ENCODE data around the gene S100A7A. TPM values are rescaled to one million over a fixed set of nuclear protein-coding genes. Genes with fewer than 3 reads are reported as not detected.
A peak's percentile ranks its signal among the peaks of the same experiment; 100 is the strongest.

The S100A7A gene
- total RNA-seq (2014; rRNA removed; shearing (Covaris generic)) = not detected in 2 replicates

DNA sequence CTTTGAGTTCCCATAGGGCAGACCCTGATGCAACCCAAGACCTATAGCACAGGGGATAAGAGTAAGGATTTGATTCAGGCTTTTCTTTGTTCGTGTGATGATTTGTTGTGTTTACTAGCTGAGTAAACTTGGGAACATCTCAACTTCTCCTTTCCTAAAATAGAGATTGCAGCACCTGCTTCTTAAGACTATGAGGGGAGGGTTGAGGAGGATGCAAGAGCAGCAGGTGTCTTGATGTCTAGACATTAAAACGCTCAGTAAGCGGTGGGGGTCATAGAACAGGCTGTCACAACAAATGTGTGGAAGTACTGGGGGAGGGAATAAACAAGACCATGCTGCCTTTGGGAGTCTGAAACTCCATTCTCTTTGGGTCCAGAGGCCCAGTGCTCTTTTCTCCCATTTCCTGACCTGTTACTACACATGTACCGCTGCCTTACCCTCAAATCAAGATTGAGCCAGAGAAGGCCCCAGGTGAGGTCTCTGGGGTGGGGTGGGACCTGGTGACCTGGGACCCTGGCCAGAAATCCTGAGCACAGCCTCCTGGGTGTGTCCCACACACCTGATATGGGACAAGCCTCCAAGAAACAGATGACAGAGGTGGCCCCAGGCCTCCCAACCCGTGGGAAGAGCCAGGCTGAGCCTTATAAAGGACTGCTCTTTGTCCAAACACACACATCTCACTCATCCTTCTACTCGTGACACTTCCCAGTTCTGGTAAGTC lies at the start of gene S100A7A:
S100A7A (plus strand) TSS at position 671 of the 721 bp plus-strand sequence. CDS start 1,563 bp downstream, outside the sequence.
- DNase-seq (ENCODE audit: low spot score) = no peak
- in situ Hi-C loops (cut with HindIII; ENCODE audit: low sequenced_read_pairs) = no loop called here

DNA sequence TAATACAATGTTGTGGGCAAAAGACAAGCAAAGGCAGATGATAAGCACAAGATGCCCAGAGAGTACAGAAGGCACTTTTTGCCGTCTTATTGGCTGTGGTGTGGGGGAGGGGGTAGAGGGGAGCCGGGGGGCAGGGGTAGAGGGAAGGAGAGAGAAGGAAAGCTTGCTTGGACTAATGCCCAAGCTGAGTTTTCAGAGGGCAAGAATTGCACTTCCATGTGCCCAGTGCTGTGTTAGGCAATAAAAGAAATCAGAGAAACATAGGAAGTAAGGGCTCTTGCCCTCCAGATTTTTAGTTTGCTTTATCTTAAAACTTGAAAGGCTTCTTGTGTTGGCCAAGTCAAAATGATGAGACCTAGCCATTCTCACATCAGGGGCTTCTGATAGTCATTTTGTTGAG lies 49.2 kb upstream of the S100A7A start:
- in situ Hi-C loops (cut with HindIII; ENCODE audit: low sequenced_read_pairs) = loop anchor here (25.0 kb wide), 1 partner anchor 220 kb away; no protein-coding TSS in a partner anchor
- no peak for DNase-seq (ENCODE audit: low spot score)

DNA sequence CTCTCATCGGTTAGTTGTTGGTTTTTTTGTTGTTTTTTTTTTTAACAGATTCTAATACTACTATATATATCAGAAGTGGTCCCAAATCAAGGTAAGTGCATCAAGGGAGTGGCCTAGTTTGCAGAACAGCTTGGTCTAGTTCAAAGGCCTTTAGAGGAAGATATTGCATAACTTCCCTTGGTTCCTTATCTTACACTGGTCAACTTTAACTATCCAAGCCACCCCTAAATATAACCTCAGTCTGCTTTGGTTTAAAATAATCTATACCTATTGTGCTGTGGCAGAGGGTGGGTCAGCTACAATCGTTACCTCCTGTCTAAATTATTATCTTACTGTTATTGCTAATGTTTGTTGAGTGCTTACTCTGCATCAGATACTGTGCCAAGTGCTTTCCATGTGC lies 47.8 kb upstream of the S100A7A start:
- in situ Hi-C loops (cut with HindIII; ENCODE audit: low sequenced_read_pairs) = loop anchor here (25.0 kb wide), 1 partner anchor 219 kb away; no protein-coding TSS in a partner anchor
- no peak for DNase-seq (ENCODE audit: low spot score)

DNA sequence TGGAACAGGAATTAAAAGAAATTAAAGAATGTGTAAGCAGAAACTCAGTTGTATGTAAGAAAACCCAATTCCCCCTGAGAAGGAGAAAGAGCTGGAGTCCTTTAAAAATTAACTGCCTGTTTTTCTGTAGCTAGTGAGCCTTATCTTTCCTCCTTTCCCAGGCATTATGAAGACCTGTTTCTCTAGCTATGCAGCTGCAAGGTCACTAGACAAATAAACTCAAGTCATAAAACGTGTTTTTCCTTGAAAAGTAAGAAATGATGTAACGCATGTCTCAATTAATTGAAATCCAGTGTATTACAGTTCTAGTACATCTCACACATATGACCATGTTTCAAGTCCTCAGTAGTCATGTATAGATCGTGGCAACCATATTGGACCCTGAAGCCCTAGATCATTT lies 46.2 kb upstream of the S100A7A start:
- in situ Hi-C loops (cut with HindIII; ENCODE audit: low sequenced_read_pairs) = loop anchor here (25.0 kb wide), 1 partner anchor 217 kb away; no protein-coding TSS in a partner anchor
- no peak for DNase-seq (ENCODE audit: low spot score)

DNA sequence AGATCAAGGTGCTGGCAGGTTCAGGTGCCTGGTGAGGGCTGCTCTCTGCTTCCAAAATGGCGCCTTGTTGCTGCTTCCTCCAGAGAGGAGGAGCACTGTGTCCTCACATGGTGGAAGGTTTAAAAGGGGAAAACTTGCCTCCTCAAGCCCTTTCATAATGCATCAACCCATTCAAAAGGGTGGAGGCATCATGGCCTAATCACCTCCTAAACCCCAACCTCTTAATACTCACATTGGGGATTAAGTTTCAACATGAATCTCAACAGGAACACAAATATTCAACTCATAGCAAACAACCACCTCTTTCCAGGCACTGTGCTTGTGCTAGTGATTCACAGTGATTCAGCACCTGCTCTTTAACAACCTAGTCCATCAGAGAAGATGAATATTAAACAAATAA lies 45.1 kb upstream of the S100A7A start:
- in situ Hi-C loops (cut with HindIII; ENCODE audit: low sequenced_read_pairs) = loop anchor here (25.0 kb wide), 1 partner anchor 216 kb away; no protein-coding TSS in a partner anchor
- DNase-seq (ENCODE audit: low spot score) = no peak

DNA sequence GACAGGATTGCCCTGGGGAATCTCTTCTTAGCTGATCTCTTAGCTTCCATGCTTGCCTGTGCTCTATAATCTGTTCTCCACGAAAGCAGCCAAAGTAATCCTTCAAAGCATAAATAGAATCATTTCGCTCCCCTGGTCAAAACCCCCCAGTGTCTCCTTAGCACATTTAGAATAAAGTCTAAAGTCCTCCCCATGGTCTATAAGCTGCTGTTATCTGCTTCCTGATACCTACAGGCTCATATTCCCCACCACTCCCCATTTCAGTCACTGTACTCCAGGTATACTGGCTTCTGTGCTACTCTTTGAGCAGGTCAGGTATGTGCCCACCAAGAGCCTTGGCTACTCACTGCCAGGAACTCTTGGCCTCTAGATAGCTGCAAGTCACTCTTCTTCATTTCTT lies 43.7 kb upstream of the S100A7A start:
- in situ Hi-C loops (cut with HindIII; ENCODE audit: low sequenced_read_pairs) = loop anchor here (25.0 kb wide), 1 partner anchor 215 kb away; no protein-coding TSS in a partner anchor

DNA sequence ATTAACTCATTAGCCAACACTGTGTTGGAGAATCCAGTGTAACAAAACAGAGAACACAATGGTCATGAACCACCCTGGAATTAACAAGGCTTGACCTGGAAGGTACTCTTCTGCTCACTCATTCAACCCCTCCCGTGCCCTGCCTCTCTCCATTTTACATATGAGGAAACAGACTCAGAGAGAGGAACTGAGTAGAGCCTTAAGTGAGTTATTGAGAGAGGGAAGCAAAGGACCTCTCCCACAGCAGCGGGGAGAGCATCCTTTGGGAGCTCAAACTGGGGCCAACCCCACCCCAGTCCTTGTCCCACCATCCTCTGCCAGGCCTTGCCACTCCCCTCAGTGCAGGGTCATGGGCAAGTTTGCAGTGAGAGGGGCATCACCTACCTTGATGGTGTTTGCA lies 42.2 kb upstream of the S100A7A start:
- DNase-seq (ENCODE audit: low spot score) = no peak
- in situ Hi-C loops (cut with HindIII; ENCODE audit: low sequenced_read_pairs) = loop anchor here (25.0 kb wide), 1 partner anchor 213 kb away; no protein-coding TSS in a partner anchor

More for the DNA sequence above, 43.7 kb upstream of the S100A7A start:
- no peak for DNase-seq (ENCODE audit: low spot score)

DNA sequence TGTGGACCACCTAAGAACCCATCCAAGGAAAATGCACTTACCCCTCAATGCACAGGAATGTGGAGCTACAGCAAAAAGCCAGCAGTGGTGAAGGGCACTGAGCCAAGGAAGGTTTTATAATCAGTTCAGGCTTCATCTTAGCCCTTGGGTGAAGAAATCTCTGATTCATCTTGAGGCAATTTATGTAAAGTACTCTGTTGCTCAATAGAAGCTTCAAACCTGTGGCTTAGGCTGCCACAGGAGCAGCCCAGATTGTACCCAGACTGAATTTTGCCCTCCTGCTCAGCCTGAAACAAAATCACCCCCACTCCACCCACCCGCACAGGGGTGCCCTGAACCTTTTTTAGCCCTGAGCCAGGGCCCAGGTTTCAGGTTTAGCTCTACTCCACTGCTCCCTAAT lies 40.8 kb upstream of the S100A7A start, which contains the start of gene S100A12:
S100A12 (minus strand) TSS at position 111 of the 400 bp plus-strand sequence. CDS start 1,029 bp downstream, outside the sequence.
- in situ Hi-C loops (cut with HindIII; ENCODE audit: low sequenced_read_pairs) = no loop called here
- DNase-seq (ENCODE audit: low spot score) = no peak

DNA sequence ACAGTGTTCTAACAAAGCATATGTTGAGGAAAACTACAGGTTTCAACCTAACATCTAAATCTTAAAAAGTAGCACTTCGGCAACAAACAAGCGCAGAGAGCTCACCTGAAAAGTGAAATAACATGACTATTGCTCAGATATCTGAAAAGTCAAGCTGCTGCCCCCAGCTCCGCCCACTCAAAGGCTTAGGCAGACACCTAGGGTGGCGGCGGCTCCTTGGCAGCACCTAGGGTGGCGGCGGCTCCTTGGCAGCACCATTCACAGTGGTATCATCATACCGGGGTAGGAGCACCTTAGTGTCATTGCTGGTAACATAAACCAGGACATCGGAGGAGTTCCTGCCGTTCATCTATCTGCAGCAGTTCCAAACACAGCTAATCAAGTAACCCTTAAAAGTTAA lies 36.7 kb upstream of the S100A7A start:
- in situ Hi-C loops (cut with HindIII; ENCODE audit: low sequenced_read_pairs) = no loop called here
- DNase-seq (ENCODE audit: low spot score) = no peak

DNA sequence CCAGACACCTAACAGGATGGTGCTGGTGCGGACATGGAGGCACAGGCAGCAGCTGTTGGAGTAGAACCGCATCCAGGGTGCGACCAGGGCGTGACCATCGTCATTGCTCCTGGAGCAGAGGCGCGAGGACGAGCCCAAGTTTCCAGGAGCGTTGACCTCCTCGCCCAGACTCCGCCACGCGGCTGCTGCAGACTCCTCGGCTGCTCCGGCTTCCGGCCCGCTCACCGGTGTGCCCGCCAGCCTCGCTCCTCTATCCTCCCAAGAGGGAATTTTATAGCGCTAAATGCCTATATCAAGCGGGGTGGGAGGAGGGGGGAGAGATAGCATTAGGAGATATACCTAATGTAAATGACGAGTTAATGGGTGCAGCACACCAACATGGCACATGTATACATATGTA lies 35.6 kb upstream of the S100A7A start:
- DNase-seq (ENCODE audit: low spot score) = no peak
- in situ Hi-C loops (cut with HindIII; ENCODE audit: low sequenced_read_pairs) = no loop called here

DNA sequence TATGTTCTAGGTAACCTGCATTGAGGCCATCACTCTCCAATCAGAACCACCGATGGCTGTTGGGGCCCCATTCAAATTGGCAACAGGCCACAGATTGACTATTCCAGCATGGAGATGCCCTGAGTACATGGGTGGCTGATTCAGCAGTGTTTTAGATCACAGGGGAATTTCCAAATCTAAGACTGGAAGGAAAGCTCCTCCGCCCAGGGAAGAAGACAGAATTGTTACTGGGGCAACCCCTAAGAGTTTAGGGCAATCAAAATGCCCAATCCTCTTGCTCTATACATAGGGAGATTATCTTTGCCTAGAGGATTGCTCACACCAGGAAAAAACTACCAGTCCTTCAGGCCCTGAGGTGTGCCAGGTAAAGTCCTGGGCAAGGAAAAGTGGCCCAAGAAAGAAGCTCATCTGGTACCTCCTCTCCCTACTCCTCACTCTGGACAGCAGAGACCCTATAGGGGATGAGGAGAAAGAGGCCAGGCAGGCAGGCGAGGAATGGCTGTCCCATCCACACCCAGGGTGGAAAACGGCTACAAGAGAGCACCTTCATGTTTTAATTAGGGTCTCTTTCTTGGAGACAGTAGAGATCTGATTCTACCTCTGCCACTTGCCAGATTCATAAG lies 31.3 kb upstream of the S100A7A start:
- DNase-seq (ENCODE audit: low spot score) = no peak
- in situ Hi-C loops (cut with HindIII; ENCODE audit: low sequenced_read_pairs) = no loop called here

DNA sequence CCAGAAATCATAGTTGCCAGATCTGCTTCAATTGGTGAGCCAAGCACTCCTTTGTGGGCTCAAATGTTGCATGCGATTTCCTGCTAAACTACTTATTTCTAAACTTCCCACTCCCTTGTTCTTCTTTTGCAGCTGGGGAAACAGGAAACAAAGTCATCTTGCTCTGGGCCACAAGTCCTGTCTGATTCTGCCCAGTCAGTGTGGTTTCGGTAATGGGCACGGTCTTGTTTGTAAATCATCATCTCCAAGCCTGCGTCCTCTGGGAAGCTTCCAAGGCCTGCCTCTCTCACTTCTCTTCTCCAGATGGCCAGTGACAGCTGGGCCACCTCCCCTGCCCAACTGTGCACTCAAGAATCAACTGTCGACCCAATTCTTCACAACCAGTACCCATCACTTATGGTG lies 29.8 kb upstream of the S100A7A start:
- in situ Hi-C loops (cut with HindIII; ENCODE audit: low sequenced_read_pairs) = no loop called here
- peak; percentile 14 for DNase-seq (ENCODE audit: low spot score)

DNA sequence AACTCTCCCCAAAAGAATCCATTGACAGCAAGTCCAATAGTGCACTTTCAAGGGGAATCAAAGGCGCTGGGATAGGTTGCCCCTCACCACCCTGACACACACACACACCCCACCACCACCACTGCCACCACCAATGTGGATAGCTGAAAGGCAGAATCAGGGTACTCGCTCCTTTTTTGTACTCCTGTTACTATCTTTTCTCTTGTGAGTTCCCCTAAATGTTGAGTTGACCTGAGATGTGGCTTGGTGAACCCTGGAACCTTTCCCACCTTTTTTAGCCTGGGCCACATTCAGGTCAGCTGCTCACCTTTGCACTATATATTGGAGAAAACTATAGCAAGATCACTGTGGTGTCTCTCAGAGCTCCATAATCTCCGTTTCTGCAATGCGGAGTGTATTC lies 29.3 kb upstream of the S100A7A start:
- in situ Hi-C loops (cut with HindIII; ENCODE audit: low sequenced_read_pairs) = no loop called here
- DNase-seq (ENCODE audit: low spot score) = no peak

DNA sequence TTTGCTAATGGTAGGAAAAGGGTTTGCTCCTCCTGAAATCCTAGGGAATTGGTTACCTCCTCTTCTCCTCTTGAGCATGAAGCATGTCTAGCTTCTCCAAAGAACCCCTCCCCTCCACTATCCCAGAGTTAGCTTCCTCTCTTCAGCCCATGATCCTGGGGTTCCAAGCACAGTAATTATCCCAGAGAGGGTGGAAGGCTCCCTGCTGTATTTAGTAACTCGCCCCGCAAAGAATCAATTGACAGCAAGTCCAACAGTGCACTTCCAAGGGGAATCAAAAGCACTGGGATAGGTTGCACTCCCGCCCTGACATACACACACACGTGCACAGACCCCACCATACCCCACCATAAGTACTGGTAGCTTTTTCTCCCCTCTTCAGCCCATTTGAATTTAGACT lies 28.5 kb upstream of the S100A7A start:
- no peak for DNase-seq (ENCODE audit: low spot score)
- in situ Hi-C loops (cut with HindIII; ENCODE audit: low sequenced_read_pairs) = no loop called here

DNA sequence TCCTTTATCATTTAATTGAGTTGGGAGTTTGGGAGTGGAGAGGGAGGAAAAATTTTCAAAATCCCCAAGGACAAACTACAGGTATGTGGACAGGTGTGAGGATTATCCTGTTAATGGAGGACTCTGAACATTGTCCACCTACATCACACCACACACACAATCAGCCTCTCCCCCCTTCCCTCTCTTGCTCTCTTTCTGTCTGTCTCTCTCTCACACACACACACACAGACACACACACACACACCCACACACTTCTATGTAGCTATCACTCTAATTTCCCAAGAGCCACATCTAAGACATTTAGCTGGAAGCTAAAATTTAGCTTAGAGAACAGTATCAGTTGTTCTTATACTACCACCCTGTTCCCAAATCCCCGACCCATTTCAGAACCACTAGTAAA lies 26.9 kb upstream of the S100A7A start:
- in situ Hi-C loops (cut with HindIII; ENCODE audit: low sequenced_read_pairs) = no loop called here
- DNase-seq (ENCODE audit: low spot score) = no peak

DNA sequence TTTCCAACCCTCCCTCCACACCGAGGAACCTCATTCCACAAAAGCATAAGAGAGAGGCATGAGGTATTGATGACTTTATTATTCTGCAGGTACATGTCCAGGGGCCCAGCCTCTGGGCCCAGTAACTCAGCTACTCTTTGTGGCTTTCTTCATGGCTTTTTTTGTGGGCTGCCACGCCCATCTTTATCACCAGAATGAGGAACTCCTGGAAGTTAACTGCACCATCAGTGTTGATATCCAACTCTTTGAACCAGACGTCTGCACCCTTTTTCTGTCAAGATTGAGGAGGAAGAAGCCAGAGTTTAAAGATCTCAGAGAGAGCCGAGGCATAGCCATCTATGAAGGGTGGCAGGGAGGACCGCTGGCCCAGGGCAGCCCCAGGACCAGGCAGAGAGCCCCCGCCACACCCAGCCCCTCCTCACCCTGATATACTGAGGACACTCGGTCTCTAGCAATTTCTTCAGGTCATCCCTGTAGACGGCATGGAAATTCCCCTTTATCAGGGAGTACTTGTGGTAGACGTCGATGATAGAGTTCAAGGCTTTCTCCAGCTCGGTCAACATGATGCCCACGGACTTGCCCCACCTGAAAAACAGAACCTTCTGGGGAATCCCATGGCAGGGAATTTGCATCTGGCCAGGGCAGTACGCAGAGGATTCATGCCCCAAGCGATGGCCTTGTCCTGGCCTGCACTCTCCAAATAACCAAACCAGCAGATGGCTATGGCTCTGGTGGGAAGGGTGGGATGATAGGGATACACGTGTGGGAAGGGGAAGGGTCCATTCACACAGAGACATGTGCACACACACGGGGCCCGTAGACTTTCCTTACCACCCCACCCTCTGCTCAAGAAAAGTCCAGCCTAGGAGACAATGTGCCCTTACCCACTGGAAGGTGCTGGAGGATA lies 26.1 kb upstream of the S100A7A start:
- in situ Hi-C loops (cut with HindIII; ENCODE audit: low sequenced_read_pairs) = no loop called here
- DNase-seq (ENCODE audit: low spot score) = no peak

DNA sequence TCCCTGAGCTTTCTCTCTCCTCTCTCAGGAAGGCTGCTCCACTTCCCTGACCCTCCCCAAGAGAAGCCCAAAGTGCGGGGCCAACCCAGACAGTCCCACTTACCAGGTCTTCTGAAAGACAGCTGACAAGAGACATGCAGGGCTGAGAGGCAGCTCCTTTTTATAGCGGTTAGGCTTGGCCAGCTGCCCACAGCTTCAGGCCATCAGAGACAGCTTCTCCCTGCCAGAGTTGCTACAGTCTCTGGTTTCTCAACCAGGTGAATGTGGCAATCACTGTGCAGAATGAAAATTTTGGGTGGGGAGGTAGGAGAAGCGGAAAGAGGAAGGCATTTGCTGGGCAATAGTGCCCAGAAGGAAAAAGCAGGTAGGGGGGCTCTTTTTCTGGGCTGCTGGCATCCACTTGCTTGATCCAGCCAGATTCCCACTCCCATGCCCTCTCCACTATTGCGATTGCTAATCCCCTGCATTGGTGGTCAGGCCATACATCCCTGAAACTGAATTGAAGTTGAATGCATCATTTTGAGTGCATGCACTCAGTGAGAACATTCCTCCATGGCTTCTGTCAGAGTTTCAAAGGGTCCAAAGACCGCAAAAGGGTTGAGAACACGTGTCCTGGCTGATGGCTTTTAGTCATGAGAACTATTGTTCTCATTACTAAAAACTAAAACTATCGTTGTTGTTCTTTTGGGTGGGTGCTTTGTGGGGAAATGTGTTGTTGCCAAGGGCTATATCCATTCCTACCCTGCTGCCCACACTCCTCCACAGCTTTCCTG lies 25.2 kb upstream of the S100A7A start, which contains the start of gene S100A8:
S100A8 (minus strand) TSS at position 136 of the 773 bp plus-strand sequence. CDS start 538 bp downstream, outside the sequence.
- DNase-seq (ENCODE audit: low spot score) = no peak
- in situ Hi-C loops (cut with HindIII; ENCODE audit: low sequenced_read_pairs) = no loop called here

DNA sequence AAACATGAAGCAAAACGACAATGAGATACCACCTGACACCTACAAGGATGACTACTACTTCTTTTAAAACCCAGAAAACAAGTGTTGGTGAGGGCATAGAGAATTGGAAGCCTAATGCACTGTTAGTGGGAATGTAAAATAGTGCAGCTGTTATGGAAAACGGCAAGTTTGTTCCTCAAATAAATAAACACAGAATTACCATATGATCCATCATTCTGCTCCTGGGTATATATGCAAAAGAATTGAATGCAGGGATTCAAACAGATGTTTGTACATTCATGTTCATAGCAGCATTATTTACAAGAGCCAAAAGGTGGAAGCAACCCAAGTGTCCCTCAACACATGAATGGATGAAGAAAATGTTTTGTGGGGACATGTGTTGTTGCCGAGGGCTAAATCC lies 24.1 kb upstream of the S100A7A start:
- DNase-seq (ENCODE audit: low spot score) = no peak
- in situ Hi-C loops (cut with HindIII; ENCODE audit: low sequenced_read_pairs) = no loop called here

DNA sequence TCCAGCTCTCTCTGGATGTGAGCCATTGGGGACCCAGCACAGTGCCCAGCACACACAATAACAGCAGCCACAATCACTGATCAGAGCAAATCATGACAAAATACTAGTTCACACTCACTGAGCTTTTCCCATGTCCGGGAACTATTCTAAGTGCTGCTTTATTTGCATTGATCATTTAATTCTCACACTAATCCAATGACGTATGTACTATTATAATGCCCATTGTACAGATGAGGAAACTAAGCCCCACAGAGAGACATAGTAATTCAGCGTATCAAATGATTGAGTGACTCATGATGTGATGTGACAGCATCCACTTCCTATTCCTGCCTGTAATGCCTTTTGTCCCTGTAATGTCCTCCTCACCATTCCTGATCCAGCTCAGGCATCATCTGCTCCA lies 23.5 kb upstream of the S100A7A start:
- in situ Hi-C loops (cut with HindIII; ENCODE audit: low sequenced_read_pairs) = no loop called here

More for the DNA sequence above, 23.5 kb upstream of the S100A7A start:
- no peak for DNase-seq (ENCODE audit: low spot score)
